GM21381 (cell line): ENCODE data around the gene MARK1.

Source experiments
- ATAC-seq: cut with Tn5 transposase; IDR thresholded peaks from one replicate; pipeline ENCODE4 v1.9.1; 2021; ENCODE audit warnings: mild to moderate bottlenecking, moderate library complexity; ENCODE audit not compliant: unreplicated experiment

The MARK1 gene

GRCh38 chr1:220687809-220688208 is 159.9 kb downstream of the MARK1 start:
- ATAC-seq, result no peak

DNA sequence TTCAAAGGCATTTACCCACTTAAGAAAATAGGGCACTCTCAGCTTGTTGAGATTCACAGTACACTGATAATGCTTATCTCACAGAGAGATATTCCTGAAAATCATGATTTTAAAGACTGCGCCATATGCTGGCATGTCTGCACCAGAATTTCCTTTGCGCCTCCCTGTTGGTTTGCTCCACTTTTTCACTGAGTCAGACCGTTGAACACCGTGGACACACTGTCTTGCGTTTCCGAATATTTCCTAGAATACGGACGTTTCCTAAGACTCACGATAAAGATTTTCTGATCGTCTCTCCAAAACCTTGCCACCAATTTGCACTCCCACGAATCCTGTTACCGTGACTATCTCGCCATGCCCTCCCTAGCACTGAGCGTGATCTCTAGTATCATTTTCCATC is 161.7 kb downstream of the MARK1 start:
- ATAC-seq, result no peak

DNA sequence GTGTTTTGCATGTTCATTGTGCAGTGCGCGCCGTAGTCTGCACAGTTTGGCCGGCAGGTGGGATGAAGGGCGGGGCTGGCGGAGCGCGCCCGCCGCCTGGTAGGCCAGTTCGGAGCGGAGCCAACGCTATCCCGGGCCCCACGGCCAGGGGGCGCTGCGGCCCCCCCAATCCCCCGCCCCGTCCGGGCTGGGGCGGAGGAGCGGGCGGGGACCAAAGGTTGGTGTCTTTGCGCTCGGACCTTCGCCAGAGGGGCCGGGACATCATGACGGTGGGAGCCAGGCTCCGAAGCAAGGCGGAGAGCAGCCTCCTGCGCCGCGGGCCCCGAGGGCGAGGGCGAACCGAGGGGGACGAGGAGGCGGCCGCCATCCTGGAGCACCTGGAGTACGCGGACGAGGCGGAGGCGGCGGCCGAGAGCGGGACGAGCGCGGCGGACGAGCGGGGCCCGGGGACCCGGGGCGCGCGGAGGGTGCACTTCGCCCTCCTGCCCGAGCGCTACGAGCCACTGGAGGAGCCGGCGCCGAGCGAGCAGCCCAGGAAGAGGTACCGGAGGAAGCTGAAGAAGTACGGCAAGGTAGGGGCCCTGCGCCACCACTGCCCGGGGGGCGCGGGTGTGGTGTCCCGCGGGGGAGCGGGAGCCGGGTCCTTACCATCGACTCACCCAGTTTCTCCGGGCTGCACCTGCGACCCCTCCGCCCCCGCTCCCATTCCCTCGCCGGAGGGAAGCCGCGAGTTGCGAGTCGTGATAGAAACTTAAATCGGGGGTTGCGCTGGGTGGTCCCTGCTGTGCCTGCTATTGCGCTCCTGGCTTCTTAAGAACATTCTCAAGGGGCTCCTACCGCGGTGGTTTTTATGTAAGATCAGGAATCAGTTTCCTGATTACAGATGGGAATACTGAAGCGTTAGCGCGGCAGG is 162.5 kb downstream of the MARK1 start, which contains the start of gene C1orf115:
Gene C1orf115, plus strand, starts transcription at position 224 of the 913 bp plus-strand sequence. Its CDS starts 40 bp downstream, at position 264.
- peak; percentile 94 for ATAC-seq

GRCh38 chr1:220691053-220691684 is 163.2 kb downstream of the MARK1 start:
- no peak for ATAC-seq

GRCh38 chr1:220692436-220693228 is 164.7 kb downstream of the MARK1 start:
- no peak for ATAC-seq

DNA sequence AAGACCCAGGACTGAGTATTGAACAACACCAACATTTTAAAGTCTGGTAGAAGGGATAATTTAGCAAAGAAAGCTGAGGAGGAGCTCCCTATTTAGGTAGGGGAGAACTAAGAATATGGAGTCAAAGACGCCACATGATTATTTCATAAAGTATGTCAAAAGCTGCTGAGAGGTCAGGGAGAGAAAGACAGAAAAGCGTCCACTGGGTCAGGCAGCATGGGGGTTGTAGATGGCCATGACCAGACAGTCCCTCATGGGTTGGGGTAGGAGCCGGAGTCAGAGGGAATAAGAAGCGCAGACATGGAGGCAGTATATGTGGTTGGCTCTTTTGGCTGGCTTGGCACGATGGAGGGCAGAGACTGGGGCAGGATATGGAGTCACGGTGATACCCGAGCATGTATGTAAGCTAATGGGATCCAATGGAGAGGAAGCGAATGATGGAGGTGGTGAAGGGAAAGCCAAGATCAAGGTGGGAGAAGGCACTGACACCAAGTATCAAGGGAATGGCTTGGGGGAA is 167.0 kb downstream of the MARK1 start:
- no peak for ATAC-seq

DNA sequence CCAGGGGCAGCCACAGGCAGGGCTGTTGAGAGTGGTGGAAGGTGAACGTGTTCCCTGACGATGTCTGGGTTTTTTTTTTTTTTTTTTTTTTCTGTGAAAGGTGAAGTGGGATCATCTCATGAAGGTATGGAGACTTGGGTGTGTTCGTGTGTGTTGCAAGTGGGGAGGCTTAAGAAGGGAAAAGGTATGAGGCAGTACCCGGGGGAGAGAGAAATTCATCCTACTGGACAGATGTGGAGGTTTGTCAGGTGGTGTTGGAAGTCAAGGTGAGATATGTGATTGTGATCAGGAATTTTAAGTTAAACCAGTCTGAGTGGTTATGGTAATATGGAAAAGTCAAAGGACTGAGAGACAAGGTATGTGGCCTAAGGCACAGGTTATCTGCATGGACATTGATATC is 167.5 kb downstream of the MARK1 start:
- ATAC-seq, result no peak

DNA sequence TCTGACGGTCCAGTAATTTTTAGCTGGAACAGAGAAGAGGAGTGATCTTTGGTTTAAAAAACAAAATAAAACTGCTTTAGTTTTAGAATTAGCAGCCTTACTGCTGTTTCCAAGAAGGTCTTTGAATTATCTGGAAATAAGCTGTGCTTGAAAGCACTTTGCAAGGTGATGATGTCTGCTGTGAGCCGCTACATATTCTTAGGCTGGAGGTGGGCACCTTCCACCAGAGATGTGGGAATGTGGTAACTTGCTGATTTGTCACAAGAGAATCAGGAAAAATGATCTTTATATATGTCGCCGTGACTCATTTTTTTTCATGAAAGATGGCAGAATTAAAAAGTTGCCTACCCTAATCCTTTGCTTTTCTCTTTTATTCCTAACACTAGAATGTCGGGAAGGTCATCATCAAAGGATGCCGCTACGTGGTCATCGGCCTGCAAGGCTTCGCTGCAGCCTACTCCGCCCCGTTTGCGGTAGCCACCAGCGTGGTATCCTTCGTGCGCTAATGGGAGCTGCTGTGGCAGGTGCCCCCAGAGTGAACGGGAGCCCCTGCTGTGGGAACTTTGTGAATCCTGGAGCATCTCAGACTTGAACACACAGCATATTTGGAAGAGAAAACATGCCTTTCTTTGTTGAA is 168.4 kb downstream of the MARK1 start:
- no peak for ATAC-seq

DNA sequence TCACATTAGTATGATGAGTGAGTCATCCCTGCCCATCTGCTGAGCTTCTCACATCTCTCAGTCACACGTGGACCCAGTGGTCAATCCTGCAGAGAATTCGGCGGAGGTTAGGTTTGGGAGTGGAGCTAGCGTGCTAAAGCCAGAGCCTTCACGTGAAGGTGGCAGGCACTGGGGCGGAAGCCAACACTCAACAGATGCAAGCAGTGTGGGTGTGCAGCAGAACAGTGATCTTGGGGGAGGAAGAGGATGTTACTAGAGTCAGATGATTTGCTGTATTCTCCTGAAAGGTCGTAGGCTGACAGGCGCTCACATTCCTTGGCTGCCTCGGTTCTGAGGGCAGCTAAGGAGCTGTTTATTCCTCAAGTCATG is 168.9 kb downstream of the MARK1 start:
- ATAC-seq, result no peak

DNA sequence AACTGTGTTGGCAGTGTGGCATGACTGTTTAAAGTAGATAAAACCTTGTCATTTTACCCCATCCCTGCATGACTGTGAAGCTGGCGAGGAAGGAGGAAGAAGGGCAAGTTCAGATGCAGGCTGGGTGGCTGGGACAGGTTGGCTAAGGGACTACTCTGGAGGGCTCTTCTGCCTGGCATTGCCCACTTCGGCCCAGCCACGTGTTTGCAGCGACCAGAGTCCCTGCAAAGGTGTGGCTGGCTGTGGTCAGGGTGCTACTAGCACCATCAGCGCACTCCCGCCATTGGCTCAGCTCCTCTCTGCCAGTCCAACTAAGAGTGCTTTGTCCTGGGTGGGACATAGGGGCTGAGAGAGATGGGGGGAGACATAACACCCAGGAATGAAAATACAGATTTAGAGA is 169.4 kb downstream of the MARK1 start:
- ATAC-seq, result no peak

DNA sequence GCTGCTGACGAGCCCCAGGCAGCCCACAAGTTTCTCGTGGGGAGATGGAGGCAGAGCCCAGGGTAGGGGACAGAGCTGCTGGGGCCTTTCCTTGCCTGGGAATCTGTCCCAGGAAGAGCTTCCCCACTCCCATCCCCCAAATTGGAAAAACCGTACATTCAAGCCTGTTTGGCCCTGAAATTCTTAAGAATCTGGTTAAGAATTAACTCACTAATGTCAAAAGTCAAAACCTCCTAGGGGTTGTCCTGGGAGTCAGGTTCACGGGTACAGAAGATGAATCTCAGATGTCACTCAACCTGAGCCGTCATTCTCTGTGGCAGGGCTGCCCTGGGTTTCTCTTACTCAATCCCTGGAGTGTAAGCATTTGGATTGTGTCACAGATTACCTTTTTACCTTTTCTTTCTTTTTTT is 170.7 kb downstream of the MARK1 start:
- no peak for ATAC-seq

GRCh38 chr1:220699044-220699443 is 171.1 kb downstream of the MARK1 start:
- no peak for ATAC-seq

DNA sequence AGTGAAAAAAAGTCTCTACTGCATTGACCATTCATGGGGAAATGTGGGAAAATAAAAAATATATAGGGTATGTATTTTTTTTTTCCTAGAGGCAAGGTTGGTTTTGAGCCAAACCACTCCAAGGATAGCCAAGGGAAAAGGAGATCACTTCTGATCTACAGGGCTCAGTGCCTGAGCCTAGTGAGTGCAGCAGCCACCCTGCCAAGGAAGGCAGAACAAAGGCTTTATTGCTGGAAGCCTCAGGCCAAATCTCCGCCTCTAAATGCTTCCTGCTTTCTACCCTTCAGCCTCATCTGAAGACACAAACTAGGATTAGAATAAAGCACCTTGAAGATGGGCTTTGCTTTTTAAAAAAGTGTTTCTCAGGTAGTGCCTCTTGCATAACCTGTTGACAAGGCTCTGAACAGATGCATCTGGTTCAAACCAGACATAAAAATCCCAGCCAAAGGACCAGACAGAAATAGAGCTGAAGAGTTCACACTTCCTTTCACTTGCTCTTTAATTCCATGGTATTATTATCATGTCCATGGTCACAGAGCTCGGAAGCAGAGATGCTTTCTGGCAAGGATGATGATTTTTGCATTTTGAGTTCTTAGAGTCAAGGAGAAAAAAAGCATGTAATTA is 172.7 kb downstream of the MARK1 start:
- no peak for ATAC-seq

- ATAC-seq, result no peak
These were observed 174.0 kb downstream of the MARK1 start for GRCh38 chr1:220701974-220702373.

DNA sequence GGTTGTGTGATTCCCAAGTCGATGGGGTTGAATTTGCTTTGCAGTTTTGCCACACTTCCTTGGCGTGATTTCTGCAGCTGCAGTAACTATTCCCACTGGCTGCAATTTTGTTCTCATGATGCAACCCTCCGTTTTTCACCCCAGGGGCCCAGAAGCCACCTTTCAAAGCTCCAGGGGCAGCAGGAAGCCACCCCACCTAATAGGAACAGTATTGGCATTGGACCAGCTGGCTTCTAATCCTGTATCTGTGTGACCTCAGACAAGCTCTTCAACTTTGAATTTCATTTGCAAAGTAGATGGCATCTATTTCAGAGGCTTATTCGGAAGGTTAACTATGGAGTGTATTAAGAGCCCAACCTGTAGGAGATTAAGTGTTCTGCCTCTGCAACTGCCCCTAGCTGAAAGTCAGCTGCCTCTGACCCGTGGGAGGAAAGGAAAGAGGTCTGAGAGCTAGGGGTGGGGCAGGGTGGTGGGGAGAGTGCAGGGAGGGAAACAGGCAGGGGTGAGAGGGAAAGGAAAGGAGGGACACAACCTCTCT is 174.9 kb downstream of the MARK1 start:
- ATAC-seq, result no peak

DNA sequence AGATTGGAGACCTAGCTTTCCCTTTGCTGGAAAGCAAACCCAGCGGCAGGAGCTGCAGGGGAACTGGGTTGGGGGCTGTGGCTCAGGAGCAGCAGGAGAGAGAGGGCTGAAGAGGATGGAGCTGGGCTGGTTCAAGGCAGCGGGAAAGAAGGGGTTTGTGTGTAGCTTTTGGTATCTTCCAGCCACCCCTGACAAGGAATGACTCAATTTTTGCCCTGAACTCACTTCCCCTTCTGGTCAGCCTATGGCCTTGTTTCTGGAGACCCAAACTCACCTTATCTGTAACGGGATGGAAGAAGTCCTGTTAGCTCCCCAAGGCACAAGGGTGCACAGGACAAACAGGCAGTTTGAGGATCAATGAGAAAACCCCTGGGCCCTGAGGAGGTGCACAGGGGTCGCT is 175.4 kb downstream of the MARK1 start:
- no peak for ATAC-seq

DNA sequence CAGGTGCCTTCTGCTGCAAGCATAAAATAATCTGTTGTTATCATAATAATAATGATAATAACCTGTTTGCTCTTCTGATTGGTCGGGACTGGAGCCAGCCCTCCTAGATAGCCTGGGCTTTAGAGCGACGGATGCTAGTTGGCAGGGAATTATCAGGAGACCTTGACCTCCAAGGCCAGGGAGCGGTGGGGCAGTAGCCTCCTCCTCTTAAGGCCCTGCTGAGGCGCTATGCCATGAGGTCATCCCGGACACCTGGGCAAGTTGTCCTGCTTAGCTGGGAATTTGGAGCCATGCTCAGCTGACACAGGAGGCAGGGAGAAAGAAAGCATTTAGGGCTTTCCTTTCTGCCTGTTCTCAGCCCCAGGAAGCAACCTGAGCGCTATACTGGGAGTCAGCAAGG is 177.8 kb downstream of the MARK1 start:
- ATAC-seq, result no peak

GRCh38 chr1:220706480-220706879 is 178.5 kb downstream of the MARK1 start:
- no peak for ATAC-seq

GRCh38 chr1:220707160-220707559 is 179.2 kb downstream of the MARK1 start:
- ATAC-seq, result no peak

DNA sequence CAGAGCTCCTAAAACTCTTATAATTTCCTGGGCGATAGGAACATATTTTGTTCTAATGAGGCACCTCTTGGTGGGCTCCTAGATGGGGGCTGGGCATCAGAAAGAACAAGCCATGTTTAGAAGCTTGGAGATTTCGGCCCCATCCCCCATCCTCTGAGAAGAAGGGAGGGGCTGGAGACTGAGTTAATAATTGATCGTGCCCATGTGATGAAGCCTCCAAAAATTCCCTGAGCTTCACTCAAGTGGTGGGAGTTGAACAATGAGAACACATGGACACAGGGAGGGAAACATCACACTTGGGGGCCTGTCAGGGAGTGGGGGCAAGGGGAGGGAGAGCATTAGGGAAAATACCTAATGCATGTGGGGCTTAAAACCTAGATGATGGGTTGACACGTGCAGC is 180.3 kb downstream of the MARK1 start:
- ATAC-seq, result no peak
